Activated B cell treated with CpG ODN at 0.5 μM for 24 hours (primary cell): Measurements from ENCODE around the gene N4BP3. TPM values are rescaled to one million over a fixed set of nuclear protein-coding genes. Genes with fewer than 3 reads are reported as not detected.

Experiments
- ATAC-seq: fragments of 200-7000 bp; cut with Tn5 transposase; one replicate; pipeline ENCODE4 v1.10.0; 2021; ENCODE audit warnings: low read depth, mild to moderate bottlenecking, moderate library complexity
- CTCF ChIA-PET: fragments of 350-600 bp; sonication (Branson Sonifier 250); formaldehyde crosslinking; loops from one replicate; lab custom pipeline; 2021; ENCODE audit warnings: antibody characterized with exemption; lab: Charles Lee
- POLR2A ChIA-PET: fragments of 350-600 bp; sonication (Branson Sonifier 250); formaldehyde crosslinking; loops from one replicate; lab custom pipeline; 2021; ENCODE audit warnings: antibody characterized with exemption; lab: Charles Lee
- DNase-seq: peaks from one replicate; pipeline ENCODE4 v3.0.0; 2022
- H3K27ac Mint-ChIP-seq: one replicate; pipeline ENCODE4 v1.8.0; 2020; ENCODE audit warnings: mixed read lengths
- H3K27me3 Mint-ChIP-seq: one replicate; pipeline ENCODE4 v1.8.0; 2021; ENCODE audit warnings: mixed read lengths
- H3K36me3 Mint-ChIP-seq: one replicate; pipeline ENCODE4 v1.8.0; 2021; ENCODE audit warnings: low read depth, mixed read lengths
- H3K4me1 Mint-ChIP-seq: one replicate; pipeline ENCODE4 v1.8.0; 2021; ENCODE audit warnings: mixed read lengths
- H3K4me3 Mint-ChIP-seq: one replicate; pipeline ENCODE4 v1.8.0; 2020; ENCODE audit warnings: mild to moderate bottlenecking, mixed read lengths
- H3K9me3 Mint-ChIP-seq: one replicate; pipeline ENCODE4 v1.8.0; 2020; ENCODE audit warnings: mixed read lengths
- CTCF ChIP-seq: fragments of 200-600 bp; IDR thresholded peaks from one replicate; pipeline ENCODE4 v1.8.0; 2022; ENCODE audit warnings: antibody characterized with exemption, mild to moderate bottlenecking
- intact Hi-C: fragments of 100-400 bp; cut with micrococcal nuclease; formaldehyde crosslinking; loops from one replicate; pipeline ENCODE4 v1.15.1; 2024
- total RNA-seq: library from RNA; stranded (reverse); gene quantifications from 2 replicates; pipeline ENCODE4 v1.2.3, GENCODE V29; 2022

N4BP3 gene
- total RNA-seq, 1 donor from 2014 or later: 18.1 TPM

GRCh38 chr5:178130576-178131445 lies 17.5 kb downstream of the N4BP3 start, which contains the start of gene RMND5B:
Gene RMND5B, plus strand, starts transcription at chr5:178131014. Its CDS starts 7,106 bp downstream, at chr5:178138120.
- Mint-ChIP-seq H3K9me3 (no peaks in the 10 kb centered on the region), H3K36me3 (peaks cover 26% of the 10 kb centered on the region), H3K4me3 (peak within 1 kb of the TSS; percentile 85), H3K27me3 (no peaks in the 10 kb centered on the region), H3K4me1 (peaks cover 21% of the 10 kb centered on the region), H3K27ac (peak within 1 kb of the TSS; percentile 74)
- peak; percentile 86 for DNase-seq
- ChIA-PET CTCF (interaction anchor here (2.0 to 3.0 kb wide), 2 partner anchors 10 to 55 kb away, joined by 10 to 12 read pairs; no protein-coding TSS in a partner anchor), POLR2A (interaction anchor here (1.1 to 3.8 kb wide), 6 partner anchors 9 to 73 kb away, joined by 3 to 28 read pairs (median 12); partner anchors contain the start of genes HNRNPAB and N4BP3)
- no peak for TF ChIP-seq CTCF
- intact Hi-C loops: loop anchor here (1.0 to 5.0 kb wide), 4 partner anchors 10 to 1491 kb away; partner anchors contain the start of genes HNRNPH1, N4BP3 and NHP2
- peak; percentile 89 for ATAC-seq

DNA sequence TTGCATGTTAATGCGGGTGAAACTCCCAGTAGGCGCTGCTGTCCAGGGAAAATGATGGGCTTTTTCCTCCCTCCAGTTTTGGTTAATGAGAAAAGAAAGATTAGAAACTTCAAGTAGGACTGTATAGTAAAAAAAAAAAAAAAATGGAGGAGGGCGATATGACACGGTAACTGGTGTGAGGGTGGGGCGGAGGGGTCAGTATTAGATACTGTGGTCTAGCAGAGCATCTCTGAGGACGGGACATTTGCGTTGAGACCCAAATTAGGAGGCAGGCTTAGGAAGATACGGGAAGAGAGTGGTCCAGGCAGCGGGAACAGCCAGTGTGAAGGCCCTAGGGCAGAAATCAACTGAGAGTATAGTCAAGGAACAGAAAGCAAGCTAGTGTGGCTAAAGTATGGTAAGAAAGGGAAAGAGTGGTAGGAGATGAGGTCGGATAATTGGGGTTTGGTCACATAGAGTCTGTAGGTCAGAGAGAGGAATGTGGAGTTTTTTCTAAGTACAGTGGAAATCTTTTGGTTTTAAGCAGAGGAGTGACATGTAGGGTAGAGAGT lies 18.2 kb downstream of the N4BP3 start:
- CTCF ChIA-PET: interaction anchor here (2.0 to 3.0 kb wide), 2 partner anchors 11 to 56 kb away, joined by 10 to 12 read pairs; no protein-coding TSS in a partner anchor
- ATAC-seq: no peak
- no peak for DNase-seq

DNA sequence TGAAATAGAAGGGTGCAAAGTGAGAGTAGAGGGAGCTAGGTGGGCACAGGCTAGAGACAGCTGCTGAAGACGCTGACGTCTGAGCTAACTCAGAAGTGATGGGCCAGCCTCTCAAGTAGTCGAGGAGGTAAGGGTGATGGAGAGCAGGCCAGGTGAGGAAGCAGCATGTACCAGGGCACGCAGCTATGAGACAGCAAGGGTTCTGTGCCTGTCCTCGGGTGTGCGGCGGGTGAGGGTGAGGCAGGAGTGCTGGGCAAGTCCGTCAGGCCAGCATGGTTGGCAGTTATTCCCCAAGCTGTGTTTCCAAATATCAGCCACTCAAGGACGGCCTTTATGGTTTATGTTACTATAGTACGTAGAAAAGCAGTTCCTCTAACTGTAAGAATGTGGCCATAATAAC lies 23.7 kb downstream of the N4BP3 start:
- peaks cover 9% of the 10 kb centered on the region for H3K4me1 Mint-ChIP-seq
- peaks cover 66% of the 10 kb centered on the region for H3K36me3 Mint-ChIP-seq
- intact Hi-C loops: no loop called here
- H3K4me3 Mint-ChIP-seq: no peak overlapping the region
- ChIA-PET POLR2A (no interaction called here), CTCF (interaction anchor here (3.6 kb wide), 1 partner anchor 16 kb away, joined by 11 read pairs; no protein-coding TSS in a partner anchor)
- H3K27ac Mint-ChIP-seq: no peak overlapping the region
- DNase-seq: no peak
- TF ChIP-seq CTCF: no peak
- H3K9me3 Mint-ChIP-seq: no peaks in the 10 kb centered on the region
- no peaks in the 10 kb centered on the region for H3K27me3 Mint-ChIP-seq
- no peak for ATAC-seq

More for the DNA sequence above, 18.2 kb downstream of the N4BP3 start:
- Mint-ChIP-seq H3K9me3 (no peaks in the 10 kb centered on the region), H3K4me1 (peaks cover 21% of the 10 kb centered on the region), H3K27me3 (no peaks in the 10 kb centered on the region), H3K4me3 (peak overlapping the region; percentile 85), H3K27ac (peak overlapping the region; percentile 74), H3K36me3 (peaks cover 32% of the 10 kb centered on the region)
- intact Hi-C loops: loop anchor here (5.0 kb wide), 1 partner anchor 1491 kb away; the partner anchor contains the start of gene HNRNPH1
- POLR2A ChIA-PET: interaction anchor here (0.8 to 3.8 kb wide), 6 partner anchors 10 to 56 kb away, joined by 3 to 28 read pairs (median 12); partner anchors contain the start of genes N4BP3 and NHP2
- TF ChIP-seq CTCF: no peak

DNA sequence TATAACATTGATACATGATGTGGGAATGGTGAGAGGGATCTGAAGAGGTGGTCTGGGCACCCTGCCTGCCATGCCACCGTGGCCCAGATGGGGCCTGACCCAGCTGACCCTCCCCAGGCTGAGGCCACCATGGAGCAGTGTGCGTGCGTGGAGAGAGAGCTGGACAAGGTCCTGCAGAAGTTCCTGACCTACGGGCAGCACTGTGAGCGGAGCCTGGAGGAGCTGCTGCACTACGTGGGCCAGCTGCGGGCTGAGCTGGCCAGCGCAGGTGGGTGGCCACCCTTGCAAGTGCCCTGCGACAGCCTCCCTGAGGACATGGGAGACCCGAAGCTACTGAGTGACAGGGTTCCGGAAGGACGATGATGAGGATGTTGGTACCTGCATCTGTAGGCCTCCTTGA lies 24.7 kb downstream of the N4BP3 start:
- TF ChIP-seq CTCF: no peak
- no peak for DNase-seq

More for the DNA sequence above, 24.7 kb downstream of the N4BP3 start:
- H3K36me3 Mint-ChIP-seq: peaks cover 74% of the 10 kb centered on the region
- H3K4me3 Mint-ChIP-seq: no peak overlapping the region
- intact Hi-C loops: no loop called here
- no peak overlapping the region for H3K27ac Mint-ChIP-seq
- peaks cover 6% of the 10 kb centered on the region for H3K4me1 Mint-ChIP-seq
- POLR2A ChIA-PET: interaction anchor here (0.7 to 1.1 kb wide), 2 partner anchors 16 to 24 kb away, joined by 3 read pairs; partner anchors contain the start of genes N4BP3 and NHP2
- no peaks in the 10 kb centered on the region for H3K27me3 Mint-ChIP-seq
- no peaks in the 10 kb centered on the region for H3K9me3 Mint-ChIP-seq
- no peak for ATAC-seq
- CTCF ChIA-PET: interaction anchor here (3.6 kb wide), 1 partner anchor 17 kb away, joined by 11 read pairs; no protein-coding TSS in a partner anchor
